Measurements from ENCODE around the gene NCAPD3.

- TF ChIP-seq, protein P1, sequence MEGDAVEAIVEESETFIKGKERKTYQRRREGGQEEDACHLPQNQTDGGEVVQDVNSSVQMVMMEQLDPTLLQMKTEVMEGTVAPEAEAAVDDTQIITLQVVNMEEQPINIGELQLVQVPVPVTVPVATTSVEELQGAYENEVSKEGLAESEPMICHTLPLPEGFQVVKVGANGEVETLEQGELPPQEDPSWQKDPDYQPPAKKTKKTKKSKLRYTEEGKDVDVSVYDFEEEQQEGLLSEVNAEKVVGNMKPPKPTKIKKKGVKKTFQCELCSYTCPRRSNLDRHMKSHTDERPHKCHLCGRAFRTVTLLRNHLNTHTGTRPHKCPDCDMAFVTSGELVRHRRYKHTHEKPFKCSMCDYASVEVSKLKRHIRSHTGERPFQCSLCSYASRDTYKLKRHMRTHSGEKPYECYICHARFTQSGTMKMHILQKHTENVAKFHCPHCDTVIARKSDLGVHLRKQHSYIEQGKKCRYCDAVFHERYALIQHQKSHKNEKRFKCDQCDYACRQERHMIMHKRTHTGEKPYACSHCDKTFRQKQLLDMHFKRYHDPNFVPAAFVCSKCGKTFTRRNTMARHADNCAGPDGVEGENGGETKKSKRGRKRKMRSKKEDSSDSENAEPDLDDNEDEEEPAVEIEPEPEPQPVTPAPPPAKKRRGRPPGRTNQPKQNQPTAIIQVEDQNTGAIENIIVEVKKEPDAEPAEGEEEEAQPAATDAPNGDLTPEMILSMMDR (IDR thresholded peaks at IDR 0.05; ENCODE audit: low read depth, low read length, missing input control) = no peak
- no peak for TF ChIP-seq TAF1 (conservative IDR thresholded peaks at IDR 0.05)
- TF ChIP-seq JUND (IDR thresholded peaks at IDR 0.05) = no peak
These were observed 74.4 kb downstream of the NCAPD3 start for GRCh38 chr11:134149371-134149770.

All from liver (tissue), 3 donors.